Measurements from ENCODE around the gene GRIA2. TPM values are rescaled to one million over a fixed set of nuclear protein-coding genes. Genes with fewer than 3 reads are reported as not detected.

GRIA2 gene
- total RNA-seq, 1 donor from 2014 or later: 12.0 TPM

GRCh38 chr4:157265281-157265680 is 44.8 kb downstream of the GRIA2 start:
- Mint-ChIP-seq H3K27ac (no peak overlapping the region), H3K4me3 (no peak overlapping the region), H3K27me3 (no peaks in the 10 kb centered on the region), H3K36me3 (no peaks in the 10 kb centered on the region), H3K4me1 (ENCODE audit: unreplicated experiment) (no peaks in the 10 kb centered on the region), H3K9me3 (peaks cover 4% of the 10 kb centered on the region)
- DNase-seq (ENCODE audit: extremely low spot score, unreplicated experiment): no peak
- TF ChIP-seq, protein P1, sequence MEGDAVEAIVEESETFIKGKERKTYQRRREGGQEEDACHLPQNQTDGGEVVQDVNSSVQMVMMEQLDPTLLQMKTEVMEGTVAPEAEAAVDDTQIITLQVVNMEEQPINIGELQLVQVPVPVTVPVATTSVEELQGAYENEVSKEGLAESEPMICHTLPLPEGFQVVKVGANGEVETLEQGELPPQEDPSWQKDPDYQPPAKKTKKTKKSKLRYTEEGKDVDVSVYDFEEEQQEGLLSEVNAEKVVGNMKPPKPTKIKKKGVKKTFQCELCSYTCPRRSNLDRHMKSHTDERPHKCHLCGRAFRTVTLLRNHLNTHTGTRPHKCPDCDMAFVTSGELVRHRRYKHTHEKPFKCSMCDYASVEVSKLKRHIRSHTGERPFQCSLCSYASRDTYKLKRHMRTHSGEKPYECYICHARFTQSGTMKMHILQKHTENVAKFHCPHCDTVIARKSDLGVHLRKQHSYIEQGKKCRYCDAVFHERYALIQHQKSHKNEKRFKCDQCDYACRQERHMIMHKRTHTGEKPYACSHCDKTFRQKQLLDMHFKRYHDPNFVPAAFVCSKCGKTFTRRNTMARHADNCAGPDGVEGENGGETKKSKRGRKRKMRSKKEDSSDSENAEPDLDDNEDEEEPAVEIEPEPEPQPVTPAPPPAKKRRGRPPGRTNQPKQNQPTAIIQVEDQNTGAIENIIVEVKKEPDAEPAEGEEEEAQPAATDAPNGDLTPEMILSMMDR (conservative IDR thresholded peaks at IDR 0.05): no peak

GRCh38 chr4:157270108-157270507 is 49.6 kb downstream of the GRIA2 start:
- no peak for DNase-seq (ENCODE audit: extremely low spot score, unreplicated experiment)
- Mint-ChIP-seq H3K4me1 (ENCODE audit: unreplicated experiment) (no peaks in the 10 kb centered on the region), H3K9me3 (peaks cover 7% of the 10 kb centered on the region)

GRCh38 chr4:157270552-157270951 is 50.0 kb downstream of the GRIA2 start:
- TF ChIP-seq, protein P1 (conservative IDR thresholded peaks at IDR 0.05): no peak
- Mint-ChIP-seq H3K4me1 (ENCODE audit: unreplicated experiment) (no peaks in the 10 kb centered on the region), H3K9me3 (peaks cover 7% of the 10 kb centered on the region), H3K27ac (no peak overlapping the region), H3K4me3 (no peak overlapping the region), H3K27me3 (no peaks in the 10 kb centered on the region), H3K36me3 (no peaks in the 10 kb centered on the region)
- DNase-seq (ENCODE audit: extremely low spot score, unreplicated experiment): no peak

More at GRCh38 chr4:157270108-157270507, 49.6 kb downstream of the GRIA2 start:
- H3K4me3 Mint-ChIP-seq: no peak overlapping the region
- H3K27ac Mint-ChIP-seq: no peak overlapping the region
- no peaks in the 10 kb centered on the region for H3K36me3 Mint-ChIP-seq
- H3K27me3 Mint-ChIP-seq: no peaks in the 10 kb centered on the region
- TF ChIP-seq, protein P1 (conservative IDR thresholded peaks at IDR 0.05): no peak

GRCh38 chr4:157271166-157271869 is 50.8 kb downstream of the GRIA2 start:
- no peaks in the 10 kb centered on the region for H3K4me1 Mint-ChIP-seq (ENCODE audit: unreplicated experiment)
- H3K27ac Mint-ChIP-seq: no peak overlapping the region

GRCh38 chr4:157280673-157281072 is 60.1 kb downstream of the GRIA2 start:
- H3K36me3 Mint-ChIP-seq: no peaks in the 10 kb centered on the region
- no peak overlapping the region for H3K27ac Mint-ChIP-seq
- TF ChIP-seq, protein P1 (conservative IDR thresholded peaks at IDR 0.05): no peak
- no peak for DNase-seq (ENCODE audit: extremely low spot score, unreplicated experiment)
- no peaks in the 10 kb centered on the region for H3K4me1 Mint-ChIP-seq (ENCODE audit: unreplicated experiment)
- no peaks in the 10 kb centered on the region for H3K9me3 Mint-ChIP-seq
- H3K27me3 Mint-ChIP-seq: no peaks in the 10 kb centered on the region
- H3K4me3 Mint-ChIP-seq: no peak overlapping the region

More at GRCh38 chr4:157271166-157271869, 50.8 kb downstream of the GRIA2 start:
- H3K36me3 Mint-ChIP-seq: no peaks in the 10 kb centered on the region
- no peak overlapping the region for H3K4me3 Mint-ChIP-seq
- DNase-seq (ENCODE audit: extremely low spot score, unreplicated experiment): no peak
- peaks cover 7% of the 10 kb centered on the region for H3K9me3 Mint-ChIP-seq
- no peaks in the 10 kb centered on the region for H3K27me3 Mint-ChIP-seq
- TF ChIP-seq, protein P1 (conservative IDR thresholded peaks at IDR 0.05): no peak
